Smooth muscle cell (in vitro differentiated cells): ENCODE results near the gene ARNT2. TPM values are rescaled to one million over a fixed set of nuclear protein-coding genes. Genes with fewer than 3 reads are reported as not detected.
A peak's percentile ranks its signal among the peaks of the same experiment; 100 is the strongest.

ENCODE experiments used
- DNase-seq: peaks from one replicate; lab custom pipeline; 2025; ENCODE audit not compliant: unreplicated experiment; lab: John Stamatoyannopoulos, UW
- H2AFZ ChIP-seq: fragments of 200-600 bp; sonication (generic); 2 replicates; pipeline ENCODE4 v1.6.0; 2016; ENCODE audit warnings: antibody characterized with exemption, low read depth, mild to moderate bottlenecking
- H3F3A ChIP-seq: fragments of 200-600 bp; sonication (generic); 2 replicates; pipeline ENCODE4 v1.6.0; 2017; ENCODE audit warnings: antibody characterized with exemption, low read depth
- H3K27ac ChIP-seq: fragments of 200-600 bp; sonication (generic); 2 replicates; pipeline ENCODE4 v1.5.1; 2016; ENCODE audit warnings: low read depth, mild to moderate bottlenecking
- H3K27me3 ChIP-seq: fragments of 200-600 bp; sonication (generic); 2 replicates; pipeline ENCODE4 v1.6.1; 2016; ENCODE audit warnings: low read depth, mild to moderate bottlenecking
- H3K36me3 ChIP-seq: fragments of 200-600 bp; sonication (generic); 2 replicates; pipeline ENCODE4 v1.5.1; 2016; ENCODE audit warnings: low read depth
- H3K4me1 ChIP-seq: fragments of 200-600 bp; sonication (generic); 2 replicates; pipeline ENCODE4 v1.5.1; 2016; ENCODE audit warnings: low read depth
- H3K4me2 ChIP-seq: fragments of 200-600 bp; sonication (generic); 2 replicates; pipeline ENCODE4 v1.6.0; 2016; ENCODE audit warnings: mild to moderate bottlenecking
- H3K4me3 ChIP-seq: fragments of 200-600 bp; sonication (generic); 2 replicates; pipeline ENCODE4 v1.5.1; 2016; ENCODE audit warnings: mild to moderate bottlenecking
- H3K79me2 ChIP-seq: fragments of 200-600 bp; sonication (generic); 2 replicates; pipeline ENCODE4 v1.6.0; 2016; ENCODE audit warnings: low read depth, mild to moderate bottlenecking
- H3K9ac ChIP-seq: fragments of 200-600 bp; sonication (generic); 2 replicates; pipeline ENCODE4 v1.6.0; 2016; ENCODE audit warnings: low read depth
- H3K9me3 ChIP-seq: fragments of 200-600 bp; sonication (generic); replicated peaks from 2 replicates; pipeline ENCODE4 v1.5.1; 2016; ENCODE audit warnings: low read depth
- H4K20me1 ChIP-seq: fragments of 200-600 bp; sonication (generic); 2 replicates; pipeline ENCODE4 v1.6.0; 2016; ENCODE audit warnings: low read depth
- WGBS: methylation state at CpG from one replicate; pipeline ENCODE4 v1.1.7; 2016; ENCODE audit warnings: low lambda C conversion rate; 5-methylcytosine and 5-hydroxymethylcytosine counted together
- polyA plus RNA-seq: library from polyadenylated mRNA; unstranded; fragments of >200 nt; fragmentation: Nextera tagmentation; extraction: Ambion mirVana; gene quantifications from 2 replicates; pipeline ENCODE4 v1.2.1, GENCODE V29; 2016
- total RNA-seq: library from RNA; depleted of rRNA; stranded (reverse); fragments of >200 nt; gene quantifications from 2 replicates; pipeline ENCODE4 v1.2.3, GENCODE V29; 2014
- TF ChIP-seq, protein P1 (sequence below): fragments of 200-600 bp; sonication (generic); IDR thresholded peaks from 2 replicates; pipeline ENCODE4 v1.5.1; 2017; ENCODE audit warnings: borderline replicate concordance, mild to moderate bottlenecking, antibody characterized with exemption; ENCODE audit not compliant: insufficient read depth, poor library complexity, severe bottlenecking

The ARNT2 gene
- total and polyA plus RNA-seq, 2 experiments from 2014 or later = 0.55 to 2.8 TPM

DNA sequence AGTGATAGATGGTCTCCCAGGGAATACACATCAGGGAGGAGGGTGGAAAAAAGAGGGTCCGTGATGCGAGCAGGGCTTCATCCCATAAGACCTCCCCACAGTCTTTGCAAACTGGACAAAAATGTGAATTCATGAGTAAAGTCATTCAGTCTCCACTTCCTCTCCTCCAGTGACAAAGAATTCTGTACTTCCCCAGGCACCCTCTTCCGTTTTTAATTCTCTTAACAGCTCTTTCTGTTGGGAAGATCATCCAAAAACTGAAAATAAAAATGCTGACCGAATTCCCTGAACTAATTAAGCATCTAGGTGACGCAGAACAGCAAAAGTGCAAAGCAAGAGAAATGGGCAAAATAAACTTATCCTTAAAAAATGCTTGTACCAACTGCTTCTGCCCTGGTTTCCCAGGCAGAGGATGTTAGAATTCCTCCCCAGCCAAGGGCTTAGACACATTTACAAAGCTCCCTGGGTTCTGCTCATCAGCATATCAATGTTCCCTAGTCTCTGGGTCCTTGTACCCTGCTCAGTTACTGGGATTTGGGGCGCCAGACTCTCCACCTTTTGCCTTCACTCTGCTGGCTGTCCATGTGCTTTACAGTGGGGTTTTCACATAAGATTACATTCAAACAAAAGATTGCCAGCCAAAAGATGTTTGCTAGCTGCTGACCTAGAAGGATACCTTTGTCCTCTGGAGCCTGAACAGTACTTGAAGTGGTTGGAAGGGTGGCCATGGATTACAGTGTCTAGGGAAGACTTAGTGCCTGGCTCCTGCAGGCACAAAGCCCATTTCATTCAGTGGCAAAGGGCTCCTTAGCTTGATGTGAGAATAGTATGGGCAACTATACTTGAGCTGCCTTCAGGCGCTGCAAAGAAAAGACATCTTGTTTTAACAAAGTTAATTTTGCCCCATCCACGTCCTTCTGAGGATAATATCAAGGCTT, 69.4 kb downstream of the ARNT2 start:
- peaks cover 11% of the 10 kb centered on the region for H3K4me1 ChIP-seq
- H4K20me1 ChIP-seq = no peaks in the 10 kb centered on the region
- TF ChIP-seq, protein P1, sequence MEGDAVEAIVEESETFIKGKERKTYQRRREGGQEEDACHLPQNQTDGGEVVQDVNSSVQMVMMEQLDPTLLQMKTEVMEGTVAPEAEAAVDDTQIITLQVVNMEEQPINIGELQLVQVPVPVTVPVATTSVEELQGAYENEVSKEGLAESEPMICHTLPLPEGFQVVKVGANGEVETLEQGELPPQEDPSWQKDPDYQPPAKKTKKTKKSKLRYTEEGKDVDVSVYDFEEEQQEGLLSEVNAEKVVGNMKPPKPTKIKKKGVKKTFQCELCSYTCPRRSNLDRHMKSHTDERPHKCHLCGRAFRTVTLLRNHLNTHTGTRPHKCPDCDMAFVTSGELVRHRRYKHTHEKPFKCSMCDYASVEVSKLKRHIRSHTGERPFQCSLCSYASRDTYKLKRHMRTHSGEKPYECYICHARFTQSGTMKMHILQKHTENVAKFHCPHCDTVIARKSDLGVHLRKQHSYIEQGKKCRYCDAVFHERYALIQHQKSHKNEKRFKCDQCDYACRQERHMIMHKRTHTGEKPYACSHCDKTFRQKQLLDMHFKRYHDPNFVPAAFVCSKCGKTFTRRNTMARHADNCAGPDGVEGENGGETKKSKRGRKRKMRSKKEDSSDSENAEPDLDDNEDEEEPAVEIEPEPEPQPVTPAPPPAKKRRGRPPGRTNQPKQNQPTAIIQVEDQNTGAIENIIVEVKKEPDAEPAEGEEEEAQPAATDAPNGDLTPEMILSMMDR = no peak
- no peak overlapping the region for H3K27ac ChIP-seq
- no peaks in the 10 kb centered on the region for H3F3A ChIP-seq
- no peak for DNase-seq
- no peaks in the 10 kb centered on the region for H3K9me3 ChIP-seq
- H3K4me2 ChIP-seq = no peak overlapping the region
- 77% methylated on average over 8 of the region's 8 CpGs for WGBS
- no peaks in the 10 kb centered on the region for H3K36me3 ChIP-seq
- H3K9ac ChIP-seq = no peak overlapping the region
- H2AFZ ChIP-seq = no peak overlapping the region
- no peaks in the 10 kb centered on the region for H3K27me3 ChIP-seq
- H3K4me3 ChIP-seq = no peak overlapping the region
- H3K79me2 ChIP-seq = no peaks in the 10 kb centered on the region

DNA sequence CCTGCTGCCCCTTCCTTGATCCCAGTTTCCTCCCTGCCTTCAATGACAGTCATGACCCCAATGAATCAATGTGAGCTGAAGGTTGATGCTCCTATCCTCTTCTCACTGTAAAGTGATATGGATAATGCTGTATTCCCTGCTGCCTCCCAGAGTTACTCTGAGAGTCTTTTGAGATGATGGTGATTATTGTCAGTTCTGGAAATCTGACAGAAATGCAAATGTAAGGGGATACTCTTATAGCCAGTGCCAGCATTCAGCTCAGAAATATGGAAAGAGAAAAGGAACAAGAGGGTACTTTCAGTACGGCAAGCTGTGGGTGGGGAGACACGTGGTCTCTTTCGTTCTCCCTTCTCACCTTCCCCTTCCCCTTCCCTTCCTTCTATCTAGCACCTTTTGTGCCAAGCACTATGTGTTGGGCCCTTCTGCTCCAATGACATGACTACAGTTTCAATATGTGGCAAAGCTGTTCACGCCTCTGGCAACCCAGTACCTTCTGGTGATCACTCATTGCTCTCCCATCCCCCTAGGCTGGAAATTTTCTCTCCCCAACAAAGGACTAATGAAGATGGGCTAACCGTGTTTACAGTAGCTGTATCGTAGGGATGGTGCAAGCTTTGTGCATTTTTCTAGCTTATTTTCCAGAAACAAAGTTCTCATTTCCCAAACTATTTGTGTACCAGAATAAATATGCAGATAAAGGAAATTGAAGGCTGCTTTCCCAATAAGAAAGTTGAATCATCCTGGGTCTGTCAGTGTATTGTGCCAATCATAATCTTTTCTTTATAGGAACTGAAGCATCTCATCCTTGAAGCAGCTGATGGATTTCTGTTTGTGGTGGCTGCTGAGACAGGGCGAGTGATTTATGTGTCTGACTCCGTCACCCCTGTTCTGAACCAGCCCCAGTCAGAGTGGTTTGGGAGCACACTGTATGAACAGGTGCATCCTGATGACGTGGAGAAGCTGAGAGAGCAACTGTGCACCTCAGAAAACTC, 70.3 kb downstream of the ARNT2 start:
- Histone ChIP-seq H3F3A (no peaks in the 10 kb centered on the region), H3K79me2 (no peaks in the 10 kb centered on the region), H3K4me1 (peaks cover 11% of the 10 kb centered on the region), H3K27ac (no peak overlapping the region), H3K36me3 (no peaks in the 10 kb centered on the region), H3K9ac (no peak overlapping the region), H3K4me2 (no peak overlapping the region), H4K20me1 (no peaks in the 10 kb centered on the region), H3K4me3 (no peak overlapping the region), H2AFZ (no peak overlapping the region), H3K9me3 (no peaks in the 10 kb centered on the region), H3K27me3 (no peaks in the 10 kb centered on the region)
- 86% methylated on average over 9 of the region's 9 CpGs for WGBS
- DNase-seq = no peak
- TF ChIP-seq, protein P1 = no peak

DNA sequence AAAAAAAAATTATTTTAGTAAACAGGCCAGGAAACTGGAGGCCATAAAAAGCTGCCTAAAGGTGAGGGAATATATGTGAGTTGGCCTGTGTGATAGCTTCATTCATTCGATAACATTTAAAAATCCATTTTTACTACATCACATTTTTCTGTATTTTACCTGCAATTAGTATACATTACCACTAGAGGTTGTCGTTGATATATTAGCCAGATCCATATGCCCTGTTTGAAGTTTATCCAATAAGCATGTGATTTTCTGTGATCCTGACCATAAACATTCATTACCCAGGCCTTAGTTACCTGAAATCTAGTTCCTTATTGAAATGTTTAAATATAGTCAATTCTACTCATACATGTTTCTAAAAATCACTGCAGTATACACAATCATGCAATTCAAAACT, 71.4 kb downstream of the ARNT2 start:
- H3K27ac ChIP-seq = no peak overlapping the region
- no peak for DNase-seq
- no peak overlapping the region for H3K4me2 ChIP-seq
- peaks cover 11% of the 10 kb centered on the region for H3K4me1 ChIP-seq
- H3K79me2 ChIP-seq = no peaks in the 10 kb centered on the region
- TF ChIP-seq, protein P1 = peak; percentile 31
- no peaks in the 10 kb centered on the region for H4K20me1 ChIP-seq
- no peak overlapping the region for H3K4me3 ChIP-seq
- H3K9ac ChIP-seq = no peak overlapping the region
- WGBS = 94% methylated on average over 2 of the region's 2 CpGs
- H3K27me3 ChIP-seq = no peaks in the 10 kb centered on the region
- no peak overlapping the region for H2AFZ ChIP-seq
- no peaks in the 10 kb centered on the region for H3F3A ChIP-seq
- no peaks in the 10 kb centered on the region for H3K9me3 ChIP-seq
- no peaks in the 10 kb centered on the region for H3K36me3 ChIP-seq
